Suprapubic skin (tissue), 3 donors: Measurements from ENCODE around the gene WBP2NL.

Experiments used
- CTCF ChIP-seq, 2 donors: fragments of 200-600 bp in 1 of 2; fragments of 450-650 bp in 1 of 2; sonication (generic) in 1 of 2; IDR thresholded peaks; one replicate each; pipeline ENCODE4 v1.5.1; 2016 to 2019; ENCODE audit warnings: antibody characterized with exemption in 2 of 2, mild to moderate bottlenecking in 1 of 2, moderate library complexity in 1 of 2
- EP300 ChIP-seq: sonication (generic); formaldehyde crosslinking; IDR thresholded peaks from one replicate; pipeline ENCODE4 v1.6.1; 2017; ENCODE audit warnings: antibody characterized with exemption
- POLR2A ChIP-seq, 2 donors: fragments of 450-650 bp; IDR thresholded peaks; one replicate each; pipeline ENCODE4 v1.6.1; 2017; ENCODE audit warnings: antibody characterized with exemption in 2 of 2, mild to moderate bottlenecking in 2 of 2, moderate library complexity in 2 of 2

GRCh38 chr22:41968601-41969000 lies 30.0 kb upstream of the WBP2NL start:
- TF ChIP-seq EP300 (no peak), CTCF (IDR thresholded peaks at IDR 0.05) (no peak), POLR2A (IDR thresholded peaks at IDR 0.05) (no peak)
